HG02885 (cell line): Measurements from ENCODE around the gene PRKN.

Experiments used
- ATAC-seq: cut with Tn5 transposase; IDR thresholded peaks from one replicate; pipeline ENCODE4 v1.9.1; 2021; ENCODE audit warnings: mild to moderate bottlenecking; ENCODE audit not compliant: unreplicated experiment, poor library complexity

Gene PRKN

DNA sequence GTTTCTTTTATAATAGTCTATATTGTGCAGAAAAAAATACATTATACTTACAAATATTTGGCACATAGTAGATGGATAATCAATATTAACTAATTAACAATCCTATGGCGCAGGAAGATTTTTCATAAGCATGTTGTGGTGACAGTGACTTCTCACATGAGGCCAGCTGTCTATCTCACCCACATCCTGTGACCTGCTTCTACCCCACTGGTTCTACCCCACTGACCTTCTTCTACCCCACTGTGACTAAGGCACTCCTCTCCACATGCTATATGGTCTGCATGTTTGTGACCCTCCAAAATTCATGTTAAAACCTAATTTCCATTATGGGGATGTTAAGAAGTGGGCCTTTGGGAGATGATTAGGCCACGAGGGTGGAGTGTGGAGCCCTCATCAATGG is 1058.9 kb downstream of the PRKN start:
- no peak for ATAC-seq

- ATAC-seq = no peak
Observed at GRCh38 chr6:161667957-161668356, 1059.6 kb downstream of the PRKN start.

- no peak for ATAC-seq
Observed at GRCh38 chr6:161663682-161664081, 1063.9 kb downstream of the PRKN start.

DNA sequence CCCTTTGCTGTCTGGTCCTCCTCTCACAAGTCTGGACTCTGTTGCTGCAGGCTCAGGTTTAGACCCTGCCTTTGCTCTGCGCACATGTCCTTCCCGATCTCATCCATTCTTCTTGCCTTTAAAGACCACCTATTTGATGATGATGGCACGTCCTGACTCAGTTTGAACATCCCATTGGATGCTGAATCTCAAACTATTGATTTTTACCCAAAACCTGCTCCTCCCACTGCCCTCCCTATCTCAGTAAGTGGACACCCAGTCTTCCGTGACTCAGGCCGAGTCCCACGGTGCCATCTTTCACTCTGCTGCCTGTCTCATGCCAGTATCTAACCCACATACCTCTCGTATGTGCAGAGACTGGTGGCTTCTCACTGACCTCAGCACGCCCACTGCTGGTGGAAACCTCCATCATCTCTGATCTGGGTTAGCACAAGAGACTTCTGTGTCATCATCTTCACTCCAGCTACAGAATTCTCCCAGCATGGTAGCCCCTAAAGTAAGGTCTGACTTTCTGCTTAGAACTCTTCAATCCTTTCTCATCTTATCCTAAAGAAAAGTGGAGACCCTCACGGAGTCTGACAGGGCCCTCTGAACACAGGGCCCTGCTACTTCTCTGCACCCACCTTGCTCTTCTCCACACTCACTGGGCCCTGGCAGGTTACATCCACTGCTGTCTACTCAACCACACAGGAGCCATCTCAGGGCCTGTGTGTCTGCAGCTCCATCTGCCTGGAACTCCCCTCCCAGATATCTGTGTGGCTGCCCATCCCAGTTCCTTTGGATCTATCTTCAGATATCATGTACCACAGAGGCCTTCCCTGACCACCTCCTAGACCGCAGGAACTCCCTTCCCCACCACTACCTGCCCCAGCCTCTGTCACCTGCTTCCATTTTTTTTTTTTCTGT is 1066.6 kb downstream of the PRKN start:
- ATAC-seq = no peak

- ATAC-seq = no peak
Observed at GRCh38 chr6:161658211-161658610, 1069.4 kb downstream of the PRKN start.

- no peak for ATAC-seq
Observed at GRCh38 chr6:161654209-161654608, 1073.4 kb downstream of the PRKN start.

GRCh38 chr6:161651949-161652348 is 1075.6 kb downstream of the PRKN start:
- no peak for ATAC-seq

GRCh38 chr6:161649841-161650240 is 1077.7 kb downstream of the PRKN start:
- ATAC-seq = no peak

DNA sequence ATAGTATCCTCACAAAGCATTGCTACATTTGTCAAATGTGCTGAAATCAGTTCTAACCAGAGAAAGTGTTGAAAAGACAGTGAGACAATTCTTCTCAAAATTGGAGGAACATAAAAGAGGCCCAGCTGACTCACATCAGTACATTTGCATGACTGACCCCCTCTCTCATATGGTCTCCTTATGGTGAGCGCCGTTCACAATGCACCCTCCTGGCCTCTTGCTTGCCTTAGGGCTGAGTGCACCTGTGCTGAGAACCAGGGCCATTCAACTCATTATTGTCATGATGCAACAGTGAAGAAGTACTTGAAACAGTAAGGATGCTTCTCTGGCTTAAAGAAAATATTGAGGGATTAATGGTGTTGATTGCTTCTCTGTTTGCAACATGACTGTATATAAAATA is 1078.5 kb downstream of the PRKN start:
- ATAC-seq = no peak

GRCh38 chr6:161647234-161647633 is 1080.3 kb downstream of the PRKN start:
- ATAC-seq = no peak

- ATAC-seq = no peak
Observed at GRCh38 chr6:161644521-161644920, 1083.0 kb downstream of the PRKN start.

GRCh38 chr6:161641175-161641574 is 1086.4 kb downstream of the PRKN start:
- ATAC-seq = no peak

- no peak for ATAC-seq
Observed at GRCh38 chr6:161639772-161640171, 1087.8 kb downstream of the PRKN start.

- ATAC-seq = no peak
Observed at GRCh38 chr6:161637658-161638057, 1089.9 kb downstream of the PRKN start.

GRCh38 chr6:161636882-161637430 is 1090.6 kb downstream of the PRKN start:
- ATAC-seq = no peak

DNA sequence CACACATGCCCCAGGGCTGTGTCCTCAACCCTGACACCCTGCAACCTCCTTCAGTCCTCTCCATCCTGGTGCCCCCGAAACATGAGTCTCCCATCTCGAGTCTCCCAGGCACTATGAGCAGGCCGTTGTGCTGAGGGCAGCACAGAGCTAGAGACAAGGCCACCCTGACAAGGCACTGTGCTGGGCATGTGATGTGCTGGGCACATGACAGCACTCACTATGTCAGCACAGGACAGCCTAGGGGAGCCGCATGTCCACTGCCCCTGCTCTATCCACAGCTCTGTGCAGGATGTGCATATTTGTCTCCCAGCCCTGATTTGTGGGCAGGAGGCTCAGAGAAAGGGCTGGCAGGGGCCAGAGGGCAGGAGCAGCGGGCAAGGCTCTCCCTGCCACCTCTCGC is 1091.6 kb downstream of the PRKN start:
- ATAC-seq = no peak

DNA sequence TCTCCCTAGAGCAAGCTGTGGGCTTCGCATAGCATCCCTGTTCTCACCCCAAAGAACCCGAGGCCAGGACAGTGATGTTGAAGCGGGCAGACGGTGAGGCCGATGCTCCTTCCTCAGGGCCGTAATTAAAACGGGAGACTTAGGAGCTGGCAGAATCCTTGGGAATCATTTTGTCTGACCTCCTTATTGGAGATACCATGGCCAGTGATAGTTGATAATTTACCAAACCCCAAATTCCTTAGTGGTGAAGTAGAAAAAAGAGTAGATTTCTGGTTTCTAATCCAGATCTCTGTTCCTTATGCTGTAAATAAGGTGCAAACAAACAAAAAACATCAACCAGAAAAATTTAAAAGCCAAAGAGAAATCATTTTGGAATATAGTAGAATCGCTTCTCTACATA is 1092.7 kb downstream of the PRKN start:
- no peak for ATAC-seq

GRCh38 chr6:161631676-161632194 is 1095.8 kb downstream of the PRKN start:
- ATAC-seq = no peak

- ATAC-seq = no peak
Observed at GRCh38 chr6:161630674-161631073, 1096.9 kb downstream of the PRKN start.

DNA sequence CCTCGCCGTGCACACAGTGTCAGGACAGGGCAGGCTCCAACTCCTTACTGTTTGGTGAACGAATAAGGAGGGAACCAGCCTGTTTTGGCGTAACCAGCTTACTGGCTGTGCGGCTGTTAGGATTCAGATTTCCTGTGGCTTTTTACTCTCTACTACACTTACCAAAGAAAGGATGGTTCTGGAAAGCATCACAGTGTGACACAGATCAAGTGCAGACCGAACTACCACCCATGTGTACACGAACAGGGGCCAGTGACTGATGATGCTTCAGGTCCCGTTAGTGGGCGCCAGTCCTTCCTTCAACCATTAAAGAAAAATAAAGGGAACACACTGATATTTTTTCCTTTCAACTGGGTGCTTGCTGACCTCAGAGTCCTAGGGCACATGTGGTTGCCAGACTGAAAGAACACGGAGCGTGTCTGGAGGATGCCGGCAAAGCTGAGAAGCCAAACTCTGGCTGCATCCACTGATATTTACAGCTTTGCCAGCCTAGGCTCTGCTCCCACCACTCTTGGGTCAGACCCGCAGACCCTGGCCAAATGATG is 1101.4 kb downstream of the PRKN start:
- no peak for ATAC-seq

DNA sequence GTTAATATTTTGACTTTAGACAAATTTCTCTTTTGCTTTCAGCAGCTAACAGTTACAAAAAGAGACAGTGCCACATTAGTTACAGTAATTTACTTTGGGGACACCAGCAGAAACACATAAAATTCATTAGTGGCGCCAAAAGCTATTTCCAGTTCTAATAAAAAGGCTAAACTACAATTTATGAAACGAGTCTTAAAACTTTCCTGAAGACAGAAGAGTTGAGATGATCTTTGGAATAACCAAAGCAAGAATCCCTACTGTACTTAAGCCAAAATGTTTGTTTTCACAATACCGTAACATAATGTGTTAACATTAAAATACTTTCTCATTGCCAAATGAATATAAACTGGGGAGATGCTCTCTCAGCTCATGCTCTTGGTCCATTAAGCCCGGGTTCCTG is 1103.5 kb downstream of the PRKN start:
- ATAC-seq = no peak
